ENCODE results near the gene TXNRD3.

Gene TXNRD3

DNA sequence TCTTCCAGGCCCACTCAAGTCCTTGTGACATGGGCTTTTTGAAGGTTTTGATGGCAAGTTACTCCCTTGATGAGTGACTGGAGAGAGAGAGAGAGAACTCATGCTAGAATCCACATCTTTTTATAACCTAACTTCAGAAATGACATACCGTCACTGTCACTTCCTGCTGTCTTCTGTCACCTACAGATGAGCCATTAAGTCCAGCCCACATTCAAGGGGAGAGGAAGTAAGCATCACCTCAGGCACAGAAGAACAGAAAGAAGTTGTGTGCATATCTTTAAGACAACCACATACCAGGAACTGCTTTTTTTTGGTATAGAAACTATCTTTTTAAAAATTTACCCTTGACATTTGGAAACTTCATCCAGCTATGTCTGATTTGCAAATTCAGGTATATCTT is 16.6 kb upstream of the TXNRD3 start:
- no peak for DNase-seq

DNA sequence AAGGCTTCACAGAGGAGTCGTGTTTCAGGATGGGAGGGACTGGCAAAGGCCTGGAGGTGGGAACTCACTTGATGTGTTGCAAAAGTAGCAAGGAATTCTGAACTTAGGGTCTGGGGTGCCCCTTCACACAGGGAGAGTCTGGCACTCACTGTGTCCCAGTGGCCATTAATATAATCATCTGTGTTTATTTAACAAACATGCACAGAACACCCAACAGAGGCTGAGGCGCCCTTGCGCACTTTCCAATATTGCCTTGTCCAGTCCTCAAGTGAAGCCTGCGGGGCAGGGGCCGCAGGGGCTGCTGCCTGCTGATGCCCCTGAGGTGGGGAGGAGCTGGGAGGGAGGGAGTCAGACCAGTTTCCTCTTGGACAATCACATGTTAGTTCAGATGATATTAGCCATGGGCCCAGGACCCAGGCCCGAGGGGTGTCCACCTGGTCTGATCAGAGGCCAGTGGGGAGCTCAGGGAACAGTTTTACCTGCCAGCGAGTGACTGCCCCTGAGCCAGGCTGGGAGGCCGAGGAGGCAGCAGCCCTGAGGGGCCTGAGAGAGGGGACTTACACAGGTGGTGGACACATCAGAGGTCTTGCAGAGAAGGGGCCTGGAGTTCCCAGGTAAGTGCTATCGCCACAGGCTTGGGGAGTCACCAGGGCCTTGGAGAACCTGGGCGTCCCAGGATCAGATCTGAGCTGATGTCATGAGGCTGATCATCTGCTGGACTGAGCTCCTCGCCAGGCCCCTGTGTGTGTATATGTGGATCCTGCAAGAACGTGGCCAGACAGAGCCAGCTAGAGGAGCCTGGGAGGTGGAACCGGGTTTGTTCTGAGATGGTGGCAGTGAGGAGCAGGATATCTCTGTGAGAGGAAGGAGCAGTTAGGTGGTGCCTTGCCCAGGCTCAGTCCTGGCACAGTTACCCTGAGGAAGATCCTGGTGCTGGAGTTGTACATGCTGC is 13.8 kb upstream of the TXNRD3 start:
- no peak for DNase-seq

DNA sequence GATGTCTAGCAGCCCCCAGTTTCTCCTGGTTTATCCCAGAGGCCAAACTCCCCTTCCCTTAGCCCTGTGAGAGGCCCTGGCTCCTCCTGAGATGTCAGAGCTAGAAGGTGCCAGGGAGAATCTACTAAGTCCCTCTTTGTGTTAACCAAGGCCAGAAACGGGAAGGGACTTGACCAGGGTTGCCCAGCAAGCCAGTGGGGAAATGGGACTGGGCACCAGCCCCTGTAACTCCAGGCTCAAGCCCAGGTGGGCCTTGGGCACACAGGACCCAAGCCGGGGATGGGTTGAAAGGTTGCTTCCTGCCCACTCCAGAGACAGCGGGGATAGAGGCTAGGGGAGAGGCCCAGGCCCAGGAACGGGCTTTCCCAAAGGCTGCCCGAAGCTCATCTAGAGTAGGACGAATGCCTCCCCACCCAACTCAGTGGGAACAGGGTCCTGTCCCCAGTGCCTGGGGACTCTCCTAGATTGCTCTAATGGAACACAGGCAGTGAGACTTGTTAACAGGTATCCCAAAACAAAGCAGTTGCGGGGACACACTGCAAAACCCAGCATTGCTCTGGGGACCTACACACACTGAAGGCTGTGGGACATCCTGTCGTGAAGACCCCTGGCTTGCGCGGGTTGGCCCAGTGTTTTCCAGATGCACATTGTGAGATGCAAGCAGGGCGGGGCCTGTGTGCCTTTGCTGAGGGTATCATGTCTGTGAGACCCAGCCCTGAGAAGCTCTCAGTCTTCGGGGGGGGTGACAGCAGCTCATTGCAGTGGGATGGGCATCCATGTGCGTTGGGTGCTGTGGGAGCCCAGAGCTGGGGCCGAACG is 12.9 kb upstream of the TXNRD3 start:
- DNase-seq, result no peak

DNA sequence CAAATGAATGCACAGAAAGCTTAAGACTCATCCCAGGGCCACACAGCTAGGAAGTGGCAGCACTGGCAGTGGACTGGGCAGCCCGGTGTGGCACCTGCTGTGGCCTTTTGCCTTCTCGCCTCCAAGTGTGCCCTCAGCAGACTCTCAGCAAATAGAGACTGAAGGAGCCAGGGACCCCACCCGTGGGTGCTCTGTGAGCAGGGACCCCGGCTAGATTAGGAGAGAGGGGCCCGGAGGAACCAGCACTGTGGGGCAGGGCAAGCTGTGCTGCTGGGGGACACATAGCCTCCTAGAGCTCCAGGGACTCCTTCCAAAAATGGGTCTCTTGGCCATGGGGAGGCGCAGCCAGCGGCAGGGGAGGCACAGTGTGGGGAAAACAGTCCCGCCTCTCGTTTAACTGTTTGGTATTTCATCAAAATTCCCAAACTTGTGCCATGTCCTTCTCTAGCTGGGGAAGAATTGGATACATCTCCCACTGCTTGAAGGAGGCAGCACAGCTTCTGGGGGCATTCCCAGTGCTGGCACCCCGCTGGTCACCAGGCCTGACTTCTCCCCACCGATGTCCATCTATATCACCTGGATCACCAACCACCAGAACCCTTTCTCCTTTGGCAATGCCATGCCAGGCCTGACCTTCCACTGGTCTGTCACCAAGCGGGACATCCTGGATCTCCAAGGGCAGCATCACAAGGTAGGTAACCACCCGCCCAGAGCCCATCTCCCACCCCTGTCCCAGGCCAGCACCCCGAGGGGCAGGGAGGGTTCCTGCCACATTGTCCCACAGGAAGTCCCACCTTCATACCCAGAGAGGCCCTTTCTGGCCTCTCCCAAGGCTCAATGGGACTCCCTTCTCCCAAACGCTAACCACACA is 12.0 kb upstream of the TXNRD3 start:
- no peak for DNase-seq

DNA sequence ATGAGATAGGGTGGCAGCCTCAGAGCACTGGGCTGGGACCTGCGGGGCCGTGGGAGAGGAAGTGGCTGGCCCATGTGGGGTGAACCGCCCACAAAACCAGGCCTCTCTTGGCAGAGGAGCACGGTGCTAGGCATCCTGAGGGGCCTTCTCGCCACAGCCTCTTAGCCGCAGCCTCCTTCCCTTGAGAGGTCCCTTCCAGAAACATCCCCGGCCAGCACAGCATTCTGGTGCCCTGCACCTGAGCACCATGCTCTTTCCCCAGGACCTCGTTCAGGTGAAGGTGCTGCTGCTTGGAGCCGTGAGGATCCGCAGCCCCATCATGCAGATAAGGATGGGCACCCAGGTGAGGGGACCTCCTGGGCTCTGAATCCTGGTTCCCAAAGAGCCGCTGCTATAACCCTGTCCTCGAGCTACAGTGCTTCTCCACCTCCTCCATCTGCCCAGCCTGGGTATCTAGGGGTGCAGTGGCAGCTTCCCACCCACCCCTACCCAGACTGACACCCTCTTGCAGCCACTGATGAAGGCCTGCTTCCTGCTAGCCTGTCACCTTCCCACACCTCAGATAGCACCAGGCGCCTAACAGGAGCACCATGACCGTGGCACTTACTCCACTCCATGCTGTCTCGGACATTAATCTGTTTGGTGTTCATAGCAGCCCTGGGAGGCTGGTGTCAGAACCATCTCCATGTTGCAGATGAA is 11.2 kb upstream of the TXNRD3 start:
- DNase-seq, result no peak

DNA sequence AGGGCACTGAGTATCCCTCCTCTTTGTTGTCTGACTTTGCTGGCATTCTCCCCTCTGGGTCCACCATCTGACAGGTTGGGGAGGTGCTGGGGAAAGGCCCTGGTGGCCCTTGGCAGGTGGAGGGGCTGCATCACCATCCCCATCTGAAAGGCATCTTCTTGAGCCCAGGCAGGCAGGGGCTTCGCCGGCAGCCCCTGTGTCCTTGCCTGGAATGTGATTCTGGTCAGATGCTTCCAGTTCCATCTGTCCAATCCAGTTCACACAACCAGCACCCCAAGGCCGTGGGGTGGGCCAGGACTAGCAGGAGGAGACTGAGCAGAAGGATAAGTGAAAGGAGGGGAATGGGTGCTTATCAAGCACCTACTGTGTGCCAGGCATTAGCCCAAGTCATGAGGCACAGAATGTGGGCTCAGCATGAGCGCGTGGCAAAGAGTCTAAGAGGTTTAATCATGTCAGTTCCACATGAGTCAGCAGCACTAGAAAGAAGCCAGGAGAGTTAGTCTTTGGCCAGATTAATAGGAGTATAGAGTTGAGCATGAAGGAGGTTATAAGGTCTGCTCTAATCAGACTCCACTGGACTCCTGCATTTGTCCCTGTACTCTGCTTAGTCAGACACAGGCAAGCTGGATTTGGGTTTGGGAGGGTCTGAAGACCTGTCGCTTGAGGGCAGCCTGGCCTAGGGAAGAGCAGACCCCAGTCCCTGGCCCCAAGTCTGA is 10.5 kb upstream of the TXNRD3 start:
- DNase-seq, result no peak

DNA sequence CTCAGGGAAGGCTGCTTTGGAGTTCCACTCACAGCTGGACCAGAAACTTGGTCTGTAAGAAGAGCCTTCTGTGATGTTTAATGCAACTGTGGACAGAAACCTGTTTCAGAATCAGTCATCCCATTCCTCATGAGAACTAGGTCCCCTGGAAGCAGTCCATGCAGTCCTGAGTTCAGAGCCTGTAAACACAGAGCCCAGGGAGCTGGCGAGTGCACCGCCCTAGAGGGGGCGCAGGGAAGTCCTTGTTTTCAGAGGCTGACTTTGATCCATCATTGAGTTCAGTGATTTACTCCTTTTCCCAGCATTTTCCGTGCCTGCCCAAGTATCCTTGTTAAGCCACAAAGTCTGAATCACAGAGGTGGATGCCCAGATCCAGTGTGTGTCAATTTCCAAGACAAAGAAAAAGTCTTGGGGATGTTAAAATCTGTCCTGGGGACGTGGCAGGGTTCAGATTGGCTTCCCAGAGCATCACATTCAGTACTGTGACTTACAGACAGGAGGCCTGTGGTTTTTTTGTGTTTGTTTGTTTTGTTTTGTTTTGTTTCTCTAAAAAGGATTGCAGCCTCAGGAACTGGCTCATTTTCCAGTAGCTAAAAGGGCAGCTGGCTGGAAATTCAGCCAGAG is 9.8 kb upstream of the TXNRD3 start:
- no peak for DNase-seq

DNA sequence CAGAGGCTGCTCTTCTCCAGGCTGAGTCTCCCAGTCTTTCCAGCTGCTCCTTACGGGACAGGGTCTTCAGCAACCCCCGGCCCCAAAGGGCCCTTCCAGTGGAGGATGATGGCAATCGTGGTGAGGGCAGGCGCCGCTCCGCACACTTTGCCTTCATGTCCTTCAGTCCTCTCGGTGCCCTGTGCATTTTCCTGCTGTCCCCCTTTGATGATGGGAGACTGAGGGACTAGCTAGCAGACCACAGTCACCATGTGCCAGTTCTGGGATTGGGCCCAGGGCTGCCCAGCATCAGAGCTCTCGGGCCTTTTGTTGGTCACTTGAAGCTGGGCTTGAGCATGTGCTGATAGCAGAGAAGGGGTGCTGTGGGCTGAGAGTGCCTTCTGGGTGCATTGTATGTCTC is 8.8 kb upstream of the TXNRD3 start:
- DNase-seq, result no peak

DNA sequence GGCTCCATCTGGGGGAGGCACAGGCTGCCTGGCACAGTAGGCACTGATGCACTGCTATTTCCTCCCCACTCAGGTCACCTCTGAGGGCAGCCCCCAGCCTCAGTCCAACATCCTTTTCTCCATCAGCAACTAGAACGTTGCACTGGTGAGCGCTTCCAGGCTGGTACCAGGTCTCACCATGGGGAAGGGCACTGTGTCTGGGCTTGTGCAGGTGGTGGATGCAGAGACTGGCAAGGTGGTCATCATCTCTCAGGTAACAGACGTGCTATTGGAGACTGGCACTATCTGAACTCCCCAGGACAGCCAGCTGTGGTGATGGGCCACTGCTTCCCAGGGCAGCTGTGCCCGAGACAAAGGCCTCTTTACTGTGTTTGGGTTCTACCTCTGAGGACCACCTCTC is 8.3 kb upstream of the TXNRD3 start:
- DNase-seq, result no peak

DNA sequence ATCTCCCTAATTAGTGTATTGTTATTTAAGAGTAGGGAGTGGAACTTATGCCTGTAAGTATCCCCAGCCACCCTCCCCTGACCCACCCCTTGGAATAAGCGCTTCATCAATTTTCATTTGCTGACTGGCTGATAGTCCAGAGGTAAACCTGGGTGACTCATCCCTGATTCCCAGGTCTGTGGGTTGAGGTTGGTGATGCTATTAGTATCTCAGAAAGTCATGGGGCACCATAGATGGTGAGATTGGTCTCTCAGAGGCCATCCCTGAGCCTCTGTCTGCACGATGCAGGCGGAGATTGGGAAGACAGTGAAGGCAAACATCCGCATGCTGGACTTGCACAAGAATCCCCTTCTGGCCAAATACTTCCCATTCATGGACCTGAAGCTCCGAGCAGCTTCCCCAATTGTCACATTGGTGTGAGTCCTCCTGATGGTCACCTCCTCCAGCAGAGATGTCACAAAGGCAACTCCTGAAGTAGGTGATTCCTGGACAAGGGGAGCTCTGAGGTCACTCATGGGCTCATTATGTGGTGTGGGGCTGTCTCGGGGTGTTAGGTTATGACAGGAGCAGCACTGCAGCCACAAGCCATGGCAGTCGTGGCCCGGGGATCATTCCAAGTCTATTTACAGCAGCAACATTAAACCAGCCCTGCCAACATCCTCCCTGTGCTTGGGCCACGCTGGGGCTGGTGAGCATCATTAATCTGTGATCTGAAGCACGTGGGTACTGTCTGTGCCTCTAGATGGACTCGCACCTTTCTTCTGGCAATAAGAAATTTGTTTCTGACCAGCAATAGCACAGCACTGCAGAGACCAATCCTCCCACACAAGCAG is 6.8 kb upstream of the TXNRD3 start:
- DNase-seq, result no peak

DNA sequence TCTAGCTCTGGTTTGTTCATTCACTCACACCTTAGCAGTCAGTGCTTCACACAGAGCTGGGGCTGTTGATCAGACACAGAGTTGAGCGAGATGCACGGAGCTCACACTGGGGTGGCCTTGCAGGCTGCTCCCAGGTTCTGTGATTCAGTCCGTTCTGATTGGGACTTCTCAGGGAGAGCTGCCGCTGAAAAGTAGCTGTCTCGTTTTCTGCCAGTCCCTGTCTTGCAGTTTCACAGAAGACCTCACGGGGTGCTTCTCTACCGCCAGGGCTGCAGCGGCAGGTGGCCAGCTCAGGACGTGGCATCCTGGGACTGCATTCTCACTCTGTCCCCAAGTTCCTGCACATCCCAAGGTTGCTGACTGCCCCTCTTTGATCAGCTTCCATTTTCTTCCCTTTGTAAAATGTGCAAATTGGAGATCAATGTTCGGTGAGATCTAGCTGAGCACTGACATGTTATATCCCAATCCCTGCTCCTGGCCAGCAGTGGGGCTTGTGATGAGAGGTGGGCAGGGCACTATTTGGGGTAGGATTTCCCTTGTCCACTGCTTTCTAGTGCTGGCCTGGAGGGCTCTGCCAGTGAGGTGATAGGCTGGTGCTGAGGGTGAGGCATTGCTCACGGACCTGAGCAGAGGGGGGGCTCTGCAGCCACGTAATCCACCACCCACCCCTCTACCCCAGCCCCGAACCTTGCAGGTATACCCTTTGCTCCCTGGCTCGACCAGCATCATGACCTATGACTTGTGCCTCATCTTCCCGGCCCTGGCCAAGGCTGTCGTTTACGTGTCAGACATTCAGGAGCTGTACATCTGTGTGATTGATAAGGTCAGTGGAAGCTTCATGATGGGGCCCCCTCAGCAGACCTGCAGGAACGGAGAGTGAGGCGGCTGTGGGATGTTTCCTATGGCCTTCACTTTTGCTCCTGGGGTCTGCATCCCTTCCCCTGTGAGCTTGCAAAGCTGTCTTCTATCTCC is 5.3 kb upstream of the TXNRD3 start:
- no peak for DNase-seq

DNA sequence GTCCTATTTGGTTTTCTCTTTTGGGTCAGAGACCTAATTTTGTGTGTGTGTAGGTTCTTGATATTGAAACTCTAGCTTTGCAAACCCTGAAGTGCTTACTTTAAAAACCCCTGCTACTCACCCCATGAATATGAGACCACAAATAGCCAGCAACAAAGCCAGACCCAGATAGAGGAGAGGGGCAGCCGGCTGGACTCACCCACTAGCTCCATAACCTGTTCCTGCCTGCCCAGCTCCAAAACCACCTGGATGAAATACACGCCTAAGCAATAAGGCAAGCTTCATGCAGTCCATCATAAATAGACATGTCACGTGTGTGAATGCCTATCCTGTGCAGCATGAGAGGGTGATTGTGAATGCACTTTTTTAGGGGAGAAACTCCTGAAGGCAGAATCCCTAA is 3.7 kb upstream of the TXNRD3 start:
- DNase-seq, result no peak

DNA sequence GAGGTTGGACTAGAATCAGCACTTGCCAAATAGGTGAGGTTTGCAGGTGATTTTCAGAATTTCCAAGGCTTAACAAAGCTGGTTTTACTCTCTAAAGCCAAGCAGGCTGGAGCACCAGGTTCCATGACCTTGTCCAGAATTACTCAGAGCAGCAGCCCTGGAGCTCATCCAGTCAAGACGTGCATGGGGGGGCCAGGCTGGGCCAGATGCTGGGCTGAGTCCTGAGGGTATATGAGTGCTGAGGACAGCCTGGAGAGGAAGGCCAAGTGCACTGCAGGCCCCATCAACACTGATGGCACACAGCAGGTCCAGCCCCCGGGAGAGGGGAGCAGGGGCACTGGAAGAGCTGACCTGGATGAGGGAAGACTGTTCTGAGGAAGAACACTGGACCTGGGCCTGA is 3.0 kb upstream of the TXNRD3 start:
- no peak for DNase-seq

DNA sequence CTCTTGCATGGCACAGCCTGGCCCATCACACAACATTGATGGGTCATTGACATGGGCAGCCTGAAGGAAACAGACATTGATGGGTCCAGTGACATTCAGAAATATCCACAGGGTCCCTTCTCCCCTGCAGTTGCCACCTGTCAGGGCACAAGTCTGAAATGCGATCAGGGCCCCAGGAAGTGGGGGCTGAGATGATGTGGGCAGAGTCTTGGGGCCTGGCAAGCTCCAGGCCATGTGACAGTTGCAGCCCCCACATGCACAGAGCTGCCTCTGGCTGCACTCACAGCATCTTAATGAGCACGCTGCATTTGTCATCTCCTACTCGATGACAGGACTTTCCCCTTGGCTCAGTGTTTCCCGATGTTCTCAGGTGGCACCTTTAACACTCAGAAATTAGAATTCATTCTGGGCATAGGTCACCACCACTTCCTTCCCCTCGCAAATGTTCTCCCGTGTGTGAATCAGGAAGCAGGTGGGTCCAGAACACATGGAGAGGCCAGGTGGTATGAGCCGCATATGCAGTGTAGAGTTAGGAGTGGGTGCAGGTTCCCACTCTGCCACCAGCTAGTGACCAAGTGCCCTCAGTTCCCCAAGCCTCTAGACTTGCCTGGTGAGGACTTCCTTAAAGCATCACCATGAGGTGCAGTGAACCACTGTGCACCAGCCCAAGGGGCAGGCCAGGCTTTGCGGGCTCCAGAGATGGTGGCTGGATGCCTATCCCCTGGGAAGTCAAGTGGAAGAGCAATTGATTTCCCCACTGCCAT is 1.6 kb upstream of the TXNRD3 start:
- DNase-seq, result no peak

DNA sequence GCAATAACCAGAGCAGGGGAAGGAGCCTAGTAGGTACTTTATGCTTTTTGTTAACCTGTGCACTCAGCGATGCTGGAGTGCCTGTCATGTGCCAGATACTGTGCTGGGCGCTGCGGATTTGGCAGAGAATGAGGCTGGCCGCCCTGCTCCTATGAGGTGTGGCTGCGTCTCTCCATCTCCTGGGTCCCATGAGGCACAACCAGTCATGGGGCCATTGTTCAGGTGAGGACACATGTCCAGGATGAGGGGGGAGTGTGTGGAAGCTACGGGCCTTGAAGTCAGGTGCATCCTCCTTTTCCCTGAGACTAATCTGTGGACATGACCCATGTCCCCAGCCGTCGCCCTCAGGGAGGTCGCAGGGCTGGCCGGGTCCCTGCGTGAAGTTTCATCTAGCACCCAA is 963 bp upstream of the TXNRD3 start:
- DNase-seq, result no peak

DNA sequence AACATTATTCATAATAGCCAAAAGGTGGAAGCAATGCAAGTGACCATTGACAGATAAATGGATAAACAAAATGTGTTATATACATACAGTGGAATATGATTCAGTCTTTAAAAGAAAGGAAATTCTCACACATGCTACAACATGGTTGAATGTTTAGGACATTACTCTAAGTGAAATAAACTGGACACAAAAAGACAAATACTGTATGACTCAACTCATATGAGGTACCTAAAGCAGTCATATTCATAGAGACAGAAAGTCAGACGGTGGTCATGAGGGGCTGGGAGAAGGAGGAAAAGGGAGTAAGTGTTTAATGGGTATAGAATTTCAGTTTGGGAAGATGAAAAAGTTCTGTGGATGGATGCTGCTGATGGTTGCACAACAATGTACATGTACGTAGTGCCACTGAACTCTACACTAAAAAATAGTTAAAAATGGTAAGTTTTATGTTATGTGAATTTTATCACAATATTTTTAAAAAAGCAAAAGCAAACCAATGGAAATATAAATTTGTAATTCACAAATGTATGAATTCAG is 5.3 kb downstream of the TXNRD3 start:
- DNase-seq, result no peak

DNA sequence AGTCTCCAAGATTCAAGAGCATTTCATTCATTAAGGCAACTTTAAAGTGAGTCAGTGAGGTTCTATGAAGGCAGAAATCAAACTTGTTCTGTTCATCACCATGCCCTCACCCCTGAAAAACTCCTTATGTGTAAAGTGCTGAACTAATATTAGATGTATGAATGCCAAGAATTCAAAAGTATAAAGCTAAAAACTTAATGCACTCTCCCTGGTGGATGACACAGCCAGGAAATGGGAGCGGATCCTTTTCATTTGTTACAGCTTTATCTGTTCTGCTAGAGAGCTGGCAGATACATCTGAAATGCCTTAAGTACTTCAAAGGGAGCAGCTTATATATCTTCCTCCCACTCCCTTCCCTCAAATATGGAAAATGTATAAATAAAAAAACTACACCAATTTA is 8.2 kb downstream of the TXNRD3 start:
- DNase-seq, result no peak

DNA sequence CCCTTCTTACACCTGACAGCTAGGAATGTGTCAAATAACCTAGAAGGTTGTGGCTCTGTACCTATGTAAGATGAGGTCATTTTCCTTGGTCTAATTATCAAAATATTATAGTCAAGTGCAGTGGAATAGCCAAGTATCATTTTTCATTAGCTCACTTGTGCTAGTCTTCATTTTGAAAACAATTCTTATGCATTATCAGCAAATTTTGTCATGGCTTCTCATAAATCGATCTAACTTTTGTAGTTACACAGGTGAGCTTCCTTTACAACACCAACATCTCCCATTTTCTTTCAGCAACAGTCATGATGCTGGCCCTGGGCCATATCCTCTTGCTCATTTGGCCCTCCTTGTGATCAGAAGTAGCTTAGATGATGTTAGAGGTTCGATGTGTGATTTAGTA is 10.3 kb downstream of the TXNRD3 start:
- DNase-seq, result no peak
